ENCODE results near the gene LSS. TPM values are rescaled to one million over a fixed set of nuclear protein-coding genes. Genes with fewer than 3 reads are reported as not detected.
"Not testable (repeated sequence)": the region's sequence is repeated elsewhere in the genome, so short reads cannot be mapped to it uniquely, and the experiment has no call there.

The LSS gene
- total RNA-seq, 1 donor from 2014 or later, result 83.2 TPM

GRCh38 chr21:46178961-46179360, 49.6 kb downstream of the LSS start:
- no peak for TF ChIP-seq EZH2 (IDR thresholded peaks at IDR 0.05; ENCODE audit: insufficient read depth, low read length)
- no peak for TF ChIP-seq CTCF (IDR thresholded peaks at IDR 0.05; ENCODE audit: insufficient read depth, low read depth, low read length)
- FAIRE-seq (no peak), DNase-seq (ENCODE audit: low read depth) (no peak)
- Histone ChIP-seq H3K36me3 (ENCODE audit: insufficient read depth, low read length) (no peaks in the 10 kb centered on the region), H3K9ac (ENCODE audit: low read length) (no peak overlapping the region), H3K27me3 (ENCODE audit: insufficient read depth, low read length) (no peaks in the 10 kb centered on the region), H3K4me2 (ENCODE audit: low read length) (no peak overlapping the region), H3K9me3 (ENCODE audit: insufficient read depth, low read depth, low read length) (no peaks in the 10 kb centered on the region), H2AFZ (ENCODE audit: low read depth, low read length) (no peak overlapping the region), H3K27ac (ENCODE audit: low read depth, low read length) (no peak overlapping the region), H3K4me3 (ENCODE audit: insufficient read depth, low read depth, low read length) (no peak overlapping the region), H4K20me1 (ENCODE audit: insufficient read depth, low read length) (peaks cover 3% of the 10 kb centered on the region), H3K4me1 (ENCODE audit: insufficient read depth, low read length) (no peaks in the 10 kb centered on the region), H3K79me2 (ENCODE audit: insufficient read depth, low read length) (no peaks in the 10 kb centered on the region)
- Mint-ChIP-seq H3K36me3 (ENCODE audit: low read depth, unreplicated experiment) (peaks cover 7% of the 10 kb centered on the region), H3K4me3 (ENCODE audit: unreplicated experiment) (no peak overlapping the region), H3K27ac (ENCODE audit: unreplicated experiment) (no peak overlapping the region), H3K4me1 (ENCODE audit: low read depth, unreplicated experiment) (peaks cover 2% of the 10 kb centered on the region), H3K27me3 (ENCODE audit: low read depth, unreplicated experiment) (no peaks in the 10 kb centered on the region), H3K9me3 (ENCODE audit: unreplicated experiment) (peaks cover 16% of the 10 kb centered on the region)

- H3K4me2 ChIP-seq (ENCODE audit: low read length); FAIRE-seq; H3K4me1 Mint-ChIP-seq (ENCODE audit: low read depth, unreplicated experiment); H3K9ac ChIP-seq (ENCODE audit: low read length); H2AFZ ChIP-seq (ENCODE audit: low read depth, low read length); H3K36me3 ChIP-seq (ENCODE audit: insufficient read depth, low read length); H3K4me3 Mint-ChIP-seq (ENCODE audit: unreplicated experiment); H3K4me3 ChIP-seq (ENCODE audit: insufficient read depth, low read depth, low read length); H3K79me2 ChIP-seq (ENCODE audit: insufficient read depth, low read length); H3K27ac ChIP-seq (ENCODE audit: low read depth, low read length); H3K9me3 ChIP-seq (ENCODE audit: insufficient read depth, low read depth, low read length); H3K27me3 Mint-ChIP-seq (ENCODE audit: low read depth, unreplicated experiment); H4K20me1 ChIP-seq (ENCODE audit: insufficient read depth, low read length); H3K27me3 ChIP-seq (ENCODE audit: insufficient read depth, low read length); H3K27ac Mint-ChIP-seq (ENCODE audit: unreplicated experiment); H3K4me1 ChIP-seq (ENCODE audit: insufficient read depth, low read length); DNase-seq (ENCODE audit: low read depth): not testable (repeated sequence)
- Mint-ChIP-seq H3K9me3 (ENCODE audit: unreplicated experiment) (peaks cover 21% of the 10 kb centered on the region), H3K36me3 (ENCODE audit: low read depth, unreplicated experiment) (peaks cover 14% of the 10 kb centered on the region)
Observed at GRCh38 chr21:46176443-46177129, 52.0 kb downstream of the LSS start.

DNA sequence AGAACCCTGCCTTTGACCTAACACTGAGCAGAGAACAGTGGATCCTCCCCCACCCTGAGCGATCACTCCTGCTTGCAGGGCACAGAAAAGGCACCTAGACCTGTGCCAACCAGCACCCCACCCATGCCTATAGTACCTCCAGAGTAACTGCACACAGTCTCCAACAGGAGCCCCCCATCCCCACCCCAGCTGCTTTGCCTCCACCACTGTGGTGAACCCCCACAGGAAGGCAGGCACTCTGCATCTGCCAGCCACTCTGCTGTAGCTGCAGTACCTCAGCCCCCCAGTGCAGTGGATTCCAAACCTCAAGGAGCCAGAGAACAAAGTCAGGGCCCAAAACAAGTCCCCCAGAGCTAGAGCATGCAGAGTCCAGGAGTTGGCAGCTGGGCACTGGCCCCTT, 55.0 kb downstream of the LSS start:
- Histone ChIP-seq H3K4me2 (ENCODE audit: low read length) (no peak overlapping the region), H3K4me3 (ENCODE audit: insufficient read depth, low read depth, low read length) (no peak overlapping the region), H3K27ac (ENCODE audit: low read depth, low read length) (no peak overlapping the region), H3K79me2 (ENCODE audit: insufficient read depth, low read length) (no peaks in the 10 kb centered on the region), H3K9me3 (ENCODE audit: insufficient read depth, low read depth, low read length) (peaks cover 3% of the 10 kb centered on the region), H3K36me3 (ENCODE audit: insufficient read depth, low read length) (no peaks in the 10 kb centered on the region), H3K4me1 (ENCODE audit: insufficient read depth, low read length) (no peaks in the 10 kb centered on the region), H3K27me3 (ENCODE audit: insufficient read depth, low read length) (no peaks in the 10 kb centered on the region), H3K9ac (ENCODE audit: low read length) (no peak overlapping the region), H2AFZ (ENCODE audit: low read depth, low read length) (no peak overlapping the region), H4K20me1 (ENCODE audit: insufficient read depth, low read length) (peaks cover 7% of the 10 kb centered on the region)
- no peak for DNase-seq (ENCODE audit: low read depth)
- no peak for FAIRE-seq
- H3K9me3 Mint-ChIP-seq (ENCODE audit: unreplicated experiment), result peaks cover 21% of the 10 kb centered on the region
- no peak overlapping the region for H3K4me3 Mint-ChIP-seq (ENCODE audit: unreplicated experiment)
- no peak overlapping the region for H3K27ac Mint-ChIP-seq (ENCODE audit: unreplicated experiment)
- H3K27me3 Mint-ChIP-seq (ENCODE audit: low read depth, unreplicated experiment), result peaks cover 2% of the 10 kb centered on the region
- peaks cover 16% of the 10 kb centered on the region for H3K36me3 Mint-ChIP-seq (ENCODE audit: low read depth, unreplicated experiment)
- TF ChIP-seq EZH2 (IDR thresholded peaks at IDR 0.05; ENCODE audit: insufficient read depth, low read length) (no peak), CTCF (IDR thresholded peaks at IDR 0.05; ENCODE audit: insufficient read depth, low read depth, low read length) (no peak)
- H3K4me1 Mint-ChIP-seq (ENCODE audit: low read depth, unreplicated experiment), result peaks cover 2% of the 10 kb centered on the region

All from astrocyte (in vitro differentiated cells and primary cell).